K562 (cell line): ENCODE data around the gene CATSPER3. TPM values are rescaled to one million over a fixed set of nuclear protein-coding genes. Genes with fewer than 3 reads are reported as not detected.

ENCODE experiments used
- ATAC-seq: fragments of 200-7000 bp; cut with Tn5 transposase; 3 replicates; pipeline ENCODE4 v1.9.1; 2020; ENCODE audit warnings: moderate library complexity
- BruUV-seq: library from RNA; stranded (reverse); fragments of 400-500 nt; replicated peaks from 2 replicates; lab custom pipeline; 2021; lab: Mats Ljungman, UMichigan
- CTCF ChIA-PET: fragments of 300-600 bp; formaldehyde crosslinking; extraction: SDS; loops from one replicate; lab custom pipeline; 2021; ENCODE audit warnings: low intra/inter-chr PET ratio; lab: Yijun Ruan, JAX
- POLR2A ChIA-PET: fragments of 300-600, 350-650 bp; sonication (Branson Sonifier 250); formaldehyde crosslinking; extraction: SDS; loops from one replicate; lab custom pipeline; 2021; ENCODE audit warnings: antibody characterized with exemption, inconsistent platforms; lab: Yijun Ruan, JAX
- DNase-seq, 4 experiments: peaks; one replicate each; pipeline versions ENCODE4 v3.0.0 to v3.0.0-alpha.2; 2011 to 2018; ENCODE audit warnings: low spot score in 3 of 4, mixed read lengths in 3 of 4; ENCODE audit errors: extremely low read depth in 1 of 4
- FAIRE-seq: peaks from 2 replicates; lab custom pipeline; 2011; peaks lifted over from hg19 to GRCh38; lab: Jason Lieb, UNC
- H2AFZ ChIP-seq: 2 replicates; pipeline ENCODE4 v1.6.0; 2011; ENCODE audit warnings: low read depth, low read length, control low read depth, inconsistent platforms
- H3K27ac ChIP-seq: fragments of 200-600 bp; 3 replicates; pipeline ENCODE4 v1.8.0; 2011; ENCODE audit warnings: low read depth, mild to moderate bottlenecking, control low read depth, inconsistent platforms, low read length, moderate library complexity, mixed read lengths; ENCODE audit errors: extremely low read depth
- H3K27me3 ChIP-seq, 2 experiments: fragments of 300-600 bp in 1 of 2; 2 replicates in 1 of 2; 3 replicates in 1 of 2; pipeline versions ENCODE4 v1.6.0 to v1.8.0; 2011; ENCODE audit warnings: inconsistent platforms in 2 of 2, low read length in 2 of 2, mild to moderate bottlenecking in 1 of 2, mixed read lengths in 1 of 2, moderate library complexity in 1 of 2; ENCODE audit not compliant: control insufficient read depth in 2 of 2, insufficient read depth in 2 of 2
- H3K36me3 ChIP-seq: fragments of 300-600 bp; 3 replicates; pipeline ENCODE4 v1.8.0; 2011; ENCODE audit warnings: mild to moderate bottlenecking, low read length, inconsistent platforms; ENCODE audit not compliant: control insufficient read depth, insufficient read depth
- H3K4me1 ChIP-seq, 2 experiments: fragments of 200-600 bp in 1 of 2; replicated peaks in 1 of 2; 2 replicates in 1 of 2; 3 replicates in 1 of 2; pipeline versions ENCODE4 v1.5.1 to v1.8.0; 2011; ENCODE audit warnings: inconsistent platforms in 2 of 2, low read length in 2 of 2, mild to moderate bottlenecking in 1 of 2, mixed read lengths in 1 of 2, moderate library complexity in 1 of 2; ENCODE audit not compliant: control insufficient read depth in 2 of 2, insufficient read depth in 2 of 2
- H3K4me2 ChIP-seq: 2 replicates; pipeline ENCODE4 v1.6.1; 2011; ENCODE audit warnings: low read length, control low read depth, inconsistent platforms, mixed read lengths; ENCODE audit not compliant: insufficient read depth
- H3K4me3 ChIP-seq: fragments of 200-600 bp; sonication (generic), shearing (Covaris generic); 2 replicates; pipeline ENCODE4 v1.5.1; 2016; ENCODE audit warnings: control low read depth, inconsistent platforms
- H3K79me2 ChIP-seq: fragments of 200-600 bp; 3 replicates; pipeline ENCODE4 v1.8.0; 2011; ENCODE audit warnings: low read length, inconsistent platforms; ENCODE audit not compliant: control insufficient read depth, insufficient read depth
- H3K9ac ChIP-seq, 2 experiments: 2 replicates each; pipeline versions ENCODE4 v1.6.0 to v1.6.1; 2011; ENCODE audit warnings: low read depth in 2 of 2, low read length in 2 of 2, control low read depth in 1 of 2, inconsistent platforms in 1 of 2, mild to moderate bottlenecking in 1 of 2, mixed read lengths in 1 of 2; ENCODE audit not compliant: insufficient read depth in 1 of 2
- H3K9me1 ChIP-seq: one replicate; pipeline ENCODE4 v1.6.0; 2011; ENCODE audit warnings: inconsistent platforms, mild to moderate bottlenecking, low read length, moderate library complexity; ENCODE audit not compliant: control insufficient read depth, insufficient read depth
- H3K9me3 ChIP-seq: replicated peaks from 2 replicates; pipeline ENCODE4 v1.5.1; 2011; ENCODE audit warnings: low read depth, low read length, inconsistent platforms; ENCODE audit not compliant: control insufficient read depth, insufficient read depth
- H4K20me1 ChIP-seq: replicated peaks from 2 replicates; pipeline ENCODE4 v1.6.1; 2011; ENCODE audit warnings: low read length, inconsistent platforms, mixed read lengths; ENCODE audit not compliant: control insufficient read depth, insufficient read depth
- CBX8 ChIP-seq: fragments of 200-600 bp; sonication (generic); IDR thresholded peaks from 2 replicates; pipeline ENCODE4 v1.6.1; 2012; ENCODE audit warnings: borderline replicate concordance, mixed run types, low read depth, mild to moderate bottlenecking, moderate library complexity, mixed read lengths, low read length, control low read depth, inconsistent platforms; ENCODE audit not compliant: poor library complexity, severe bottlenecking; ENCODE audit errors: extremely low read depth
- FOXP1 ChIP-seq: sonication (generic); formaldehyde crosslinking; IDR thresholded peaks from 2 replicates; pipeline ENCODE4 v1.8.0; 2022; ENCODE audit warnings: mild to moderate bottlenecking, missing genetic modification reagents
- HNRNPK ChIP-seq: fragments of 200-400 bp; formaldehyde crosslinking; IDR thresholded peaks from one replicate; pipeline ENCODE4 v1.6.1; 2018; ENCODE audit warnings: mild to moderate bottlenecking, low read depth, low read length; ENCODE audit not compliant: poor library complexity, severe bottlenecking
- MAFF ChIP-seq: IDR thresholded peaks from 2 replicates; pipeline ENCODE4 v1.6.1; 2012; ENCODE audit warnings: low read length, improper control_type of control experiment
- MBD2 ChIP-seq: sonication (generic); IDR thresholded peaks from 2 replicates; pipeline ENCODE4 v1.6.1; 2016; ENCODE audit warnings: low read depth, borderline replicate concordance
- SMAD3 ChIP-seq: fragments of 450-650 bp; formaldehyde crosslinking; conservative IDR thresholded peaks from 2 replicates; pipeline ENCODE4 v1.4.0; 2020; ENCODE audit warnings: mild to moderate bottlenecking
- TOE1 ChIP-seq, 2 experiments: fragments of 450-650 bp in 1 of 2; sonication (generic) in 1 of 2; formaldehyde crosslinking in 1 of 2; IDR thresholded peaks; 2 replicates each; pipeline versions ENCODE4 v1.7.1 to v1.8.0; 2016 to 2022; ENCODE audit warnings: borderline replicate concordance in 2 of 2, mild to moderate bottlenecking in 2 of 2, antibody characterized with exemption in 1 of 2, inconsistent platforms in 1 of 2, low read depth in 1 of 2, missing genetic modification reagents in 1 of 2, moderate library complexity in 1 of 2
- WGBS: fragments of 100-300 bp; shearing (Covaris generic); methylation state at CpG from one replicate; pipeline ENCODE4 v1.1.6; 2016; ENCODE audit warnings: low coverage, mixed read lengths; ENCODE audit not compliant: insufficient coverage; ENCODE audit errors: missing lambda C conversion rate; 5-methylcytosine and 5-hydroxymethylcytosine counted together
- in situ Hi-C: fragments of 300-500 bp; cut with MboI; formaldehyde crosslinking; loops from 4 replicates; pipeline ENCODE4 v1.15.0; 2018; ENCODE audit warnings: inconsistent platforms, mixed read lengths
- intact Hi-C: fragments of 100-400 bp; cut with micrococcal nuclease; formaldehyde crosslinking; loops from 2 replicates; pipeline ENCODE4 v1.14.2; 2022
- polyA plus RNA-seq, 8 experiments: library from polyadenylated mRNA; depleted of rRNA in 4 of 8; stranded (reverse) in 5 of 8; unstranded in 3 of 8; fragments of >200 nt; fragmentation: Nextera tagmentation in 2 of 8; fragmentation: Illumina TruSeq in 1 of 8; extraction: Ambion mirVana in 2 of 8; extraction: Trizol in 1 of 8; gene quantifications; 2 replicates each; pipeline versions ENCODE4 v1.2.1 to v1.2.3, GENCODE V29; 2011 to 2014; ENCODE audit warnings: inconsistent platforms in 1 of 8, missing spikeins in 1 of 8
- total RNA-seq, 7 experiments: library from RNA; depleted of rRNA in 6 of 7; stranded (reverse); fragments of >200 nt in 6 of 7; fragmentation: Illumina TruSeq in 2 of 7; extraction: Trizol in 2 of 7; gene quantifications; 2 replicates each; pipeline versions ENCODE4 v1.2.1 to v1.2.3, GENCODE V29; 2011 to 2021; ENCODE audit warnings: low replicate concordance in 1 of 7

CATSPER3 gene
- total and polyA plus RNA-seq, 9 of the 15 experiments (the other 6 are each of a cell fraction or from before 2014, with no cell fraction given), result 0.14 to 1.5 (median 0.49) TPM

- H3K9me3 ChIP-seq, result no peaks in the 10 kb centered on the region
- H3K79me2 ChIP-seq, result peaks cover 6% of the 10 kb centered on the region
- no peak for DNase-seq
- BruUV-seq, result no TSS peak
- TF ChIP-seq MBD2 (no peak), CBX8 (no peak), SMAD3 (CRISPR knock-in tag) (no peak), HNRNPK (no peak), TOE1 (IDR thresholded peaks at IDR 0.05; ENCODE audit: borderline replicate concordance) (no peak), TOE1 (CRISPR knock-in tag; IDR thresholded peaks at IDR 0.05; ENCODE audit: borderline replicate concordance, low read depth) (no peak), FOXP1 (CRISPR knock-in tag) (no peak), MAFF (no peak)
- TF ChIP-seq, all 486 proteins: peak for 0
- WGBS, result 80% methylated on average over 4 of the region's 11 CpGs
- in situ Hi-C loops (no loop called here), intact Hi-C loops (no loop called here)
- Histone ChIP-seq H3K4me2 (no peak overlapping the region), H3K9me1 (no peaks in the 10 kb centered on the region), H3K27ac (no peak overlapping the region), H3K27me3 (no peaks in the 10 kb centered on the region), H3K4me1 (peaks cover 15 to 22% of the 10 kb centered on the region in 2 experiments), H2AFZ (no peak overlapping the region), H4K20me1 (no peaks in the 10 kb centered on the region), H3K36me3 (no peaks in the 10 kb centered on the region; the same call in 2 of the 3 replicates), H3K4me3 (no peak overlapping the region), H3K9ac (no peak overlapping the region)
- POLR2A ChIA-PET, result no interaction called here
- CTCF ChIA-PET, result no interaction called here
- ATAC-seq, result no peak
- no peak for FAIRE-seq
These were observed 72.3 kb downstream of the CATSPER3 start for GRCh38 chr5:135040034-135040332.
